ENCODE data around the gene OR2G3.

Gene OR2G3

DNA sequence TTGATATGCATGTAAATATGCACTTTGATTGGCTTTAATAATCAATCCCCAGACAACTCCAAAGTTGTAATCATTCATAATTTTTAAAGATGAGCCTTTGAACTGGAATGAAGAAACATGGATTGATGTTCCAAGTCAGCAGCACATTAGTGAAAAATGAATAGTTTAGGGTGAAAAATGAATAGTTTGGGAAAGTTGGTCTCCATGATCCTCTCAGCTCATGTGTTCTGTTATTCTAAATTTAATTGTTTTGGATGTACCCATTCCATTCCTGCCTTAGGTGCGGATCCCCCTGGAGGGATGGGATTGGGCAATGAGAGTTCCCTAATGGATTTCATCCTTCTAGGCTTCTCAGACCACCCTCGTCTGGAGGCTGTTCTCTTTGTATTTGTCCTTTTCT, at the start of gene OR2G3:
TSS of gene OR2G3 (plus strand) at position 301 of the 400 bp plus-strand sequence. CDS start at position 301, 0 bp downstream.
- no peak for DNase-seq

DNA sequence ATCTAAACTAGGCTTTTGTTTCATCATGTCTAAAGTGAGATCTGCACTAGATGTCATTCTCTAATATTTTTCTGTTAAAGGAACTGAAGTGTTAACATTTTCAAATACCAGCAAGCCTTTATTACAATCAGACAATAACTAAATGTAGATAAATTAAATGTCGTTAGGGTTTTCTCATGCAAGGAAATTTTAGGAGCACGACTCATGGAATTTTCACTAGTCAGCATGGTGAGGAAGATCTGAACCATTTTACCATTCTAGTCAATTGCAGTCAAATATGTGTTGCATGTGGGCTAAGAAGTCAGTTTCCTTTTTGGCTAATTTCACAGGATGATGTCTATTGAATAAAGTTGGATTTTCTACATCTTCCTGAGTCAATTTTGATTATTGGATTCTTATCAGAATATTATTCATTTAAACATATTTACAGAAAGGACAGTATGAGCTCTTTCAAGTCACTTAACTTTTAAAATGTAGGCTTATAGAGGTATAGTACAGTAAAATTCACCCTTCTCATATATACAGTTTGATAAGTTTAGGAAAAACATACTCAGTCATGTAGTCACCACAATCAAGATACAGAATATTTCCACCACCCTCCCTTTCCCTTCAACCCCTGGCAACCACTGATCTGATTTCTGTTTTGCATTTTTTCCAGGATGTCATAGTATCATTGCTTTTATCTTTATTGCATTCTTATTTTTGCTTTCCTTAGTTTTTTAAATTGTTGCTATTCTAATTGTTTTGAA, 47.3 kb upstream of the OR2G3 start:
- no peak for DNase-seq

DNA sequence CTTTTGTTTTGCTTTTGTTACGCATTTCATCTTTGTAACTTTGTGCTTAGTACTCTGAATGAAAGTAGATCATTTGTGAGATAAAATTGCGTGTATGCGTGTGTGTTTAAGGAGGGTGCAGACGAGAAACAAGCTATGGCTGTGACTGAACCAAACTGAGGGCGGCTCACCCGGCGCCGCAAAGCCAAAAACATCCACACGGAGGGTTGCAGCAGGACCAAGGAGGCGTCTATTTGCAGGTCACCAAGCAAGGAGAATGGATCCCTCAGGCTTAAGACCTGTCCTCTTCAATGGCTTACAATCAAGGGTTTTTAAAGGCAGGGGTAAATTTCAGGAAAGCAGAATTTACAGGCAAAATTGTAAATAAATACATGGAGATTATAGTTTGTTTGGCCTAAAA, 43.7 kb upstream of the OR2G3 start:
- DNase-seq, result no peak

DNA sequence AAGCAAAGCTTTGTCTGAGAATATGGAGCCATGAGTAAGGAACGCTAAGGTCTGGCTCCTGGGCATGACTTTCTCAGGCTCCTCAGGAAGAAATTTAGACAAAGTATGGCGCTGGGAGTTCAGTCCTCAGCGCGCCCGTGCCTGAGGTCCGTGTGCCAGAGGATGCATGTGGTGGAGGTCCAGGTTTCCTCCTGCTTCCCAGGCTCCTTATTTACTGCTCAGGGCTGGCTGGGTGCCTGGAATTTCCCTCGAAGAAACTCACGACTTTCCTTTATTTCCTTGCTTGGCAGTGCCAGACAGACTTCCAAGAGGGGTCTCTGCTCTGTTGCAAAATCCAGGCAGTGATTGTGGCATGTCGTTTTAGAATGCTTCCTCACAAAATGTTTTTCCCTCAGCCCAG, 43.2 kb upstream of the OR2G3 start:
- no peak for DNase-seq

DNA sequence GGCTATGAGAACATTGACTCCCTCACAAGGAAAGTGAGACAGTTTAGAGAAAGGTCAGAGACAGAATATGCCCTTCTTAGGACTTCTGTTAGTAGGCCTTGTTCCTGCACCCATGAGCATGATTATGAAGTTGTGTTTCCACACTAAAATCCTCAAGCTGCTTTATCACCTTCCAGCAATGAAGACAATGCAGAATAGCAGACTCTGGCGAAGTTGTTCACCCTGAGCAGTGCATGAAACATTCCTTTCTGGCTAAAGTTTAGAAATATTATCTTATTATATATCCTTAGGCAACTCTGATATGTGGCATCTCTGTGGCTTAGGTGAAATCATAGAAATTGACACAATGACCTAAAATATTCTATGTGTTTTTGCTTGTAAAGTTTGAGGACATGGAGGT, 31.1 kb upstream of the OR2G3 start:
- no peak for DNase-seq

DNA sequence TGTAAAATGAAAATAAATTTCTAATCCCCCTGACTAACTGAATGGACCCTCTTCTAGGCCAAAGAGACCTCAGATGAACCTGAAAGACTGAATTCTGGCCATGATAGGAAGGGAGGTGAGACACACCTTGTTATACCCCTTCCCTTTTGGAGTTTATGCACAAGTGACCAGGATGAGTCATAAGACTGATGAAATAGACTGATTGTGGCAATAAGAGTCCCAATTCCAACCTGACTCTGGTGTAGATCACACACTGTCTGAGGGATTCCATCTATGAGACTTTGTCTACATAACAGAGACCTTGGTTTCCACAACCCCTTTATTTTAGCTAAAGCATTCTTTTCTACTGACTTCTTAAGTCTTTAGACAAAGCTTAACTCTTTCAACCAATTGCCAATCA, 30.7 kb upstream of the OR2G3 start:
- DNase-seq, result no peak

DNA sequence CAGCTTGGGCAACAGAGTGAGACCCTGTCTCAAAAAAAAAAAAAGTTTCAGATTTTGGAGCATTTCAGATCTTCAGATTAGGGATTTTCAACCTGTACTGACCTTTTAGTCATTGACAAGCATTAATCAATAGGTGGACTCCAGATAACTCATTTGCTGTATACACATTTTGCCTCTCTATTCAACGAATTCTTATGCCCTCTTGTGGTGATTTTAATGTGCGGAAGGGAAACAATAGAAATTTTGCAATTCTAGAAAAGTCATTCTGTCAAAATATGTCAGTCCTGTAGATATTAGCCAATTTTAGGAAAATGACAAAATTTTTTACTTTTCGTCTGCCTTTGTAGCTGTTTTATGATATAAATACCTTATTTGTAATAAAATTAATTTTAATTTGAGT, 28.9 kb upstream of the OR2G3 start:
- no peak for DNase-seq

DNA sequence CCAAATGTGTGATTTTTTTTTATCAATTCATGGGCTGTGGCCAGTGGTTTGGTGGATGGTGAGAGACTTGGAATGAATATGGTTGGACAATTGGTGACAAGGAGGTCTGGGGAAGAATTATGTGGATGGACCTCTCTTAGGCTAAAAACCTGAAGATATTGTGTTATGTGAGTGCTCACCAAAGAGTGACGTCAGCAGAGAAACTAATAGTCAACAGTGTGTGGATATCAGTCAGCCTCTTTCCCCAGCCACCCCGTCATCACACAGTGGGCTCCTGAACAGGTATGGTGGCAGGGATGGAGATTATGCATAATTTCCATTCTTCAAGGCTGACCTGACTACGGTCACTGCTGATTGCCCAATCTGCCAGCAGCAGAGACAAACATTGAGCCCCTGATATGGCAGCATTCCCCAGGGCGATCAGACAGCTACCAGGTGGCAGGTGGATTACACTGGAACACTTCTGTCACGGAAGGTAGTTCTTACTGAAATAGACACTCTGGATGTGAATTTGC, 26.4 kb upstream of the OR2G3 start:
- no peak for DNase-seq

DNA sequence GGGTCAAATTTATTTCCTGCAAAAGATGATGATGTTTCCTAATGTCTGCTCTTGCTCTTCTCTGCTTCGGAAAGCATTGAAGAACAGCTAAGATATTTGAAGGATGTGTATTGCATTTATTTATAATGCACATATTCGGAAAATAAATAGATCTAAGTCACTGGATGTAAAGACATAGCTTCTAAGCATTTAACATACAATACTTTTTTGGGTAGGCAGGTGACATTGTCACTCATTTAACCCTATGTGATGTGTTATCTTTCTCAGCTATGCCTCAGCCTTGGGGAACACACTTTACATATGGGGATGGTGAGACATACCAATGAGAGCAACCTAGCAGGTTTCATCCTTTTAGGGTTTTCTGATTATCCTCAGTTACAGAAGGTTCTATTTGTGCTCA, 17.3 kb upstream of the OR2G3 start, which contains the start of gene OR2G2:
TSS of gene OR2G2 (plus strand) at position 301 of the 400 bp plus-strand sequence. CDS start at position 301, 0 bp downstream.
- no peak for DNase-seq

DNA sequence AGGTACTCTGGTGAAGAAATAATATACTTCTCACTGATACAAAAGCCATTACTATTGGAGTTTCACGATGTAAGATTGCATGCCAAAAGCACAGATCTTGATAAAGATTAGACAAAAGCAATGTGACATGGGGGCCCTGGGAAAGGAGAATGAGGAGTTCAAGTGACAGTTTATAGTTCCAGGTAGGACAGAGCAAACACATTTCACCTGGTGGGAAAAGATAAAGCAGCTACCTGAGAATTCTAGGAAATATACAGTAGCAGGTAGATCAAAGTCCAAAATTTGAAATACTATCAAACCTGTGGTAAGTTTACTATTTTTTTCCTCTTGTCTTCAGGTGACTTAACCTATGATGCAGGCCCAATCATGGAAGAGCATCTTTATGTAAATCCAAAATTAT, 8.0 kb downstream of the OR2G3 start:
- no peak for DNase-seq

DNA sequence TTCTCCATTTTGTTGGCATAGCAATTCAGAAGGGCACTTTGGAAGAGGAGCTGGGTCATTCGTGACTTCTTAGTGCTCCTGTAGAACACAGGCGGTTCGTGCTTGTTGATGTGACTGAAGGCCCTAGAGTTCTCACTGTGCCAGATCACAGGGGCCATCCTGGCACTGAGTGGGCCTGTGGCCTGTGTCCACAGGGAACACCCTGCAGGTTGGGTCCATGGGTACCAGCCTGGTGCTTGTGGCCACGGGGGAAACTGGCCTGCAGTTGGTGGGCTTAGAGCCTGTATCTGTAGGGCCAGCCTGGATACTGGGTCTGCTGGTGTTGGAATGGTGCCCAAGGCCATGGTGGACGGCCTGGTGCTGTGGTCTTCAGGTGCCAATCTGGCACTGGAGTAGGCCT, 9.2 kb downstream of the OR2G3 start:
- no peak for DNase-seq

DNA sequence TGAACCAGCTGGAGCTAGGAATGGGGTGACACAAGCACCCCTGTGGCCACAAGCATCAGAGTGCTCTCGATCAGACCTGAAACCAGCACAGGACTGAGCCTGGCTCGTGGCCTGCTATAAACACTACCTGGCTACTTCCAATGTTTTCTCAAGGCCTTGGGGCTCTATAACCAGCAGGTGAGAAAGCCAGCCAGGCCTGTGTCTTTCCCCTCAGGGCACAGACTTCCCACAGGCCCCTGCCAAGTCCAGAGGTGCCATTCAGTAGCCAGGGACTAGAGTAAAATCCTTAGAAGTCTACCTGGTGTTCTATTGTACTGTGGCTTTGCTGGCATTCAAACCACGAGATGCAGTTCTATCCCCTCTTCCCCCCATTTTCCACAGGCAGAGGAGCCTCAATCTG, 22.6 kb downstream of the OR2G3 start:
- DNase-seq, result no peak

DNA sequence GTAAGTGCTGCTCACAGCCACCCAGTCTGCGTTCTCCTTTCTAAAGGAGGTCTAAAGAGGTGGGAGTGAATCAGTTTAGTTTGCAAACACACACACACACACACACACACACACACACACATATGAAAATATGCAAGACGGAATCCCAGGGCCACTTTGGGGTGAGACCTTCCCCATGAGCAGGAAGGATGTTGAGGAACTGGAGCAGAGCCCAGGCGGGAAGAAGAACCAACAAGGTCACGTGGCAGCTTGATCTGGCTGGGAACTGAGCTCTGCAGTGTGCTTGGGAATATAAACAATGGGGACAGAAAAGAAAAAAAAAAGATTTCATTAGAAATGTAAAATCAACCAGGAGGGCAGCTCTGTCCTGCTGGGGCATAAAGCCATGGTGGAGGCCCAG, 32.6 kb downstream of the OR2G3 start:
- no peak for DNase-seq

DNA sequence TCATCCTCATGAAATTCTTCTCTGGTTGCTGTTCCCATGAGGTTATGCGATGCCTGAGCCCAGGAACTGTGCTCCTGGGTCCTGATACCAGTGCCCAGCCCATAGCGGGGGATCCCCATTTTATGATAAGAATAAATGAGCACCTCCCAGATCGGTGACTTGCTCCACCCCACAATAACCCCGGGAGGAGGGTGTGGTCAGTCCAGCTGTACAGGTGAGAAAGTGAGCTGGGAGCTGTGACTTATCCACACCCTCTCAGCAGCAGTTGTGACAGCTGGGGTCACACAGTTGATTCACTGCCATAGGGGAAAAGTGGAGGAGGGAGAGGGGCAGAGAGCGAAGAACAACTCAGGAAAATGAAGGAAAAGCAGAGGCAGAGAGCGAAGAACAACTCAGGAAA, 33.4 kb downstream of the OR2G3 start:
- DNase-seq, result no peak

DNA sequence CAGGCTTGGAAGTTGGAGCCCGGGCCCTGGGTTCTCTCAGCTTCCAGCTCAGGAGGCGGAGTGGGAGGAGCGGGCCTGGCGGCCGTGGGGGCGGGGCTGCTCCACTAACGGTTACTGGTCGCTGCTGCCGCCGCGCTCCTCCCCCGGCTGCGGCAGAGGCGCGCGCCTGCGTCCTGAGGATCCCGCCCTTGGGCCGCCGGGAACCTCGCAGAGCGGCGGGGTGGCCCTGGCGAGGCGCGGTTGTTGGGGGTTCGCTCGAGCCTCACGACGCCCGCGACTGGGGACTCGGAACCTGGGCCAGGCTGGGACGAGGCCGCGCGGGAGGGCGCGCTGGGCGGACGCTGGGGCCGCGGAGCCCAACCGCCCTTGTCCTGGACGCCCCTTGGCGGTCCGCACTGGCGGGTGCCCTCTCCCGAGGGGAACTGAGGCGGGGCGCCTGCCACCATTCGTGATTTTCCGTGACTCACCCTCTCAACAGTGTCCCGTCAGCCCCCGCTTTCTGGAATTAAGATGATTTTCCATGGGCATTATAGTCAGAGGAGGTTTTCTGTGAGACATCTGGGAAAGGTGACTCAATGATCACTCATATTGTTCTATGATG, 34.1 kb downstream of the OR2G3 start:
- no peak for DNase-seq

DNA sequence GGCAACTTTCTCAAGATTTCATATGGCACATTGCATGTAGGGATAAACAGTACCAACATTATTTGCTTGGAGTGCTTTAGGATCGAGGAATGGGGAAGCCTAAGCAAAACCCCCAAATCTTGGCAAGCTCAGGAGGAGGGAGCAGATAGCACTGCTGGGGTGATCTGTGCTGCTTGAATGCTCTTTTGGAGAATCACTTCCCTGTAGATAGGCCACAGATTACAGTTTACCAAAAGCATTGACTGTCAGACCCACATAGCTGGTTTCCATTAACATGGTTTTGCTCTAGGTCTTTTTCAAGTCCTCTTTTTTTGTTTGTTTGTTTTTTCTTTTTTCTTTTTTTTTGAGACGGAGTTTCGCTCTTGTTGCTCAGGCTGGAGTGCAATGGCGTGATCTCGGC, 37.4 kb downstream of the OR2G3 start:
- DNase-seq, result no peak

DNA sequence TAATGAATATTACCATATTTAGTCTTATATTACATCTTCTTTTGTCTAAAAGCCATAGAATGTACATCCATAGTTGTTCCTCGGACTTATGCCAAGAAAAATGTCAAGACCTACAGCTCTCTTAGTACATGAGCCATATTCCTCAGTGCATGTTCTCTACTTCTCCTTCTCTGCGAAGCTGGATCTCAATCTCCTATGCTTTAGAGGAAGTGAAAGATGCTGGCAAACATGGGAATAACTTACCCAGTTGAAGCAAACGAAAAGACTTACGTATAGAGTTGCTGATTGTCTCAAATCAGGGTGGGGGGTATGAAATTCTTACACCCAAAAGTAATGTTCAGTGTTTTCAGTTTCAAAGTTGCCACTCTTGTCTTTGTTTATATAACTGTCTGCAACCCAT, 41.5 kb downstream of the OR2G3 start:
- DNase-seq, result no peak

DNA sequence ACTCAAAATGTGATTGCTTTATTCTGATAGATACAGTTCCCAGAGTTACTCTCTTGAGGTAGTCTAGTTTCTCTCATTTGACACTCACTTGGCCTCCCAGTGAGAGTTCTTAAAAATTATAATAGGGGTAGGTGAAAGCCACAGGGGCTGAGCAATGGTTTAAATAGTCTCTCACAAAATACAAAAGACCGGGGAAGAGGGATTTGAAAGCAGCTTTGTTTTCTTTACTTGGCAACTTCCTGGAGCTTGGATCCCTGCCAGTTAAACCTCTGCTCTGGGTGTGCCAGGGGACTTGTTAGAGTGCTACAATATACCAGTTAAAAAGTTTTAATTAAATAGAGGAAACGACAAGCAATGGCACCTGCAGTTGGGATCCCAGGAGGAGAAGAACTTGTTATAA, 42.5 kb downstream of the OR2G3 start:
- DNase-seq, result no peak

DNA sequence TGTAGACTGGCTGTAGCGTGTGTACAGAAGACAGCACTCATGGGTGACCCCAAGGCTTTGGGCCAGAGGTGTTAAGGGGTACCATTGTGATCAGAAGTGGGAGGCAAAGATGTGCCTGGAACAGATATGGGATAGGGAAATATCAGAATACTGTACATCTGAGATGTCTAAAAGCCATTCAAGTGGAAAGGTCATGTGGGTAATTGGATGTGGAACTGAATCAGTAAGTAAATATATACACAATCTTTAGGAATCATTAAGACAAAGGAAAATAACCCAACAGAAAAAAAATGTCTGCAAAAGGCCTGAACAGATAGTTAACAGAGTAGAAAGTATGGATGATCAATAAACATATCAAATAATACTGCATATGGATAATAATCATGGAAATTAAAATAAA, 47.7 kb downstream of the OR2G3 start:
- DNase-seq, result no peak

All from NCI-H2029 treated with DMSO at 0.1 percent for 48 hours (cell line).